WTC11 (cell line): ENCODE measurements around the gene GPX5. TPM values are rescaled to one million over a fixed set of nuclear protein-coding genes. Genes with fewer than 3 reads are reported as not detected.

Experiments used
- ATAC-seq: fragments of 200-7000 bp; cut with Tn5 transposase; 2 replicates; pipeline ENCODE4 v1.10.0; 2021; ENCODE audit warnings: mild to moderate bottlenecking, moderate library complexity
- CTCF ChIA-PET: fragments of 300-600 bp; sonication (Branson Sonifier 250); formaldehyde crosslinking; loops from one replicate; lab custom pipeline; 2021; ENCODE audit warnings: antibody characterized with exemption; lab: Charles Lee
- POLR2A ChIA-PET: fragments of 350-600 bp; sonication (Branson Sonifier 250); formaldehyde crosslinking; loops from one replicate; lab custom pipeline; 2021; ENCODE audit warnings: antibody characterized with exemption; lab: Charles Lee
- DNase-seq: peaks from one replicate; pipeline ENCODE4 v3.0.0; 2021; ENCODE audit warnings: low spot score
- H3K27ac Mint-ChIP-seq: 2 replicates; pipeline ENCODE4 v1.8.0; 2021; ENCODE audit warnings: mixed read lengths
- H3K27me3 Mint-ChIP-seq: 2 replicates; pipeline ENCODE4 v1.8.0; 2021; ENCODE audit warnings: low read depth, mild to moderate bottlenecking, moderate library complexity, mixed read lengths
- H3K36me3 Mint-ChIP-seq: 2 replicates; pipeline ENCODE4 v1.8.0; 2021; ENCODE audit warnings: mixed read lengths
- H3K4me1 Mint-ChIP-seq: 2 replicates; pipeline ENCODE4 v1.8.0; 2022; ENCODE audit warnings: mixed read lengths
- H3K4me3 Mint-ChIP-seq: 2 replicates; pipeline ENCODE4 v1.8.0; 2021; ENCODE audit warnings: mild to moderate bottlenecking, moderate library complexity, mixed read lengths
- H3K9me3 Mint-ChIP-seq: 2 replicates; pipeline ENCODE4 v1.8.0; 2021; ENCODE audit warnings: mixed read lengths
- CTCF ChIP-seq: fragments of 200-600 bp; IDR thresholded peaks from 2 replicates; pipeline ENCODE4 v1.8.0; 2022; ENCODE audit warnings: antibody characterized with exemption
- E2F5 ChIP-seq: sonication (generic); formaldehyde crosslinking; IDR thresholded peaks from 2 replicates; pipeline ENCODE4 v1.8.1; 2022; ENCODE audit warnings: mild to moderate bottlenecking, moderate library complexity, missing genetic modification reagents
- EMX1 ChIP-seq: fragments of 250-450 bp; sonication (Bioruptor Pico); IDR thresholded peaks from 2 replicates; pipeline ENCODE4 v1.8.0; 2021; ENCODE audit warnings: mild to moderate bottlenecking
- ESRRA ChIP-seq: sonication (generic); formaldehyde crosslinking; IDR thresholded peaks from 2 replicates; pipeline ENCODE4 v1.8.1; 2022; ENCODE audit warnings: mild to moderate bottlenecking, missing genetic modification reagents, borderline replicate concordance
- GTF2I ChIP-seq: fragments of 250-450 bp; sonication (Bioruptor Pico); conservative IDR thresholded peaks from 2 replicates; pipeline ENCODE4 v1.4.0; 2021; ENCODE audit warnings: mild to moderate bottlenecking
- JAZF1 ChIP-seq: fragments of 250-450 bp; sonication (Bioruptor Pico); IDR thresholded peaks from 2 replicates; pipeline ENCODE4 v1.9.0; 2021; ENCODE audit warnings: moderate library complexity, mild to moderate bottlenecking, inconsistent platforms
- MAX ChIP-seq: sonication (generic); formaldehyde crosslinking; IDR thresholded peaks from 2 replicates; pipeline ENCODE4 v1.8.0; 2022; ENCODE audit warnings: mild to moderate bottlenecking, missing genetic modification reagents
- NFE2L1 ChIP-seq: sonication (generic); formaldehyde crosslinking; IDR thresholded peaks from 2 replicates; pipeline ENCODE4 v1.8.1; 2023; ENCODE audit warnings: missing genetic modification reagents
- PREB ChIP-seq: sonication (generic); formaldehyde crosslinking; IDR thresholded peaks from 2 replicates; pipeline ENCODE4 v1.8.1; 2022; ENCODE audit warnings: mild to moderate bottlenecking, missing genetic modification reagents, moderate library complexity, borderline replicate concordance
- SMAD3 ChIP-seq: sonication (generic); formaldehyde crosslinking; IDR thresholded peaks from 2 replicates; pipeline ENCODE4 v1.8.0; 2022; ENCODE audit warnings: missing genetic modification reagents, mild to moderate bottlenecking, borderline replicate concordance
- TP53 ChIP-seq: sonication (generic); formaldehyde crosslinking; IDR thresholded peaks from 2 replicates; pipeline ENCODE4 v1.8.1; 2023; ENCODE audit warnings: mild to moderate bottlenecking, missing genetic modification reagents
- ZNF232 ChIP-seq: sonication (generic); formaldehyde crosslinking; IDR thresholded peaks from 2 replicates; pipeline ENCODE4 v1.8.0; 2022; ENCODE audit warnings: mild to moderate bottlenecking, missing genetic modification reagents
- ZNF416 ChIP-seq: fragments of 250-450 bp; sonication (Bioruptor Pico); IDR thresholded peaks from 2 replicates; pipeline ENCODE4 v1.9.0; 2021; ENCODE audit warnings: mild to moderate bottlenecking, inconsistent platforms
- ZNF423 ChIP-seq: fragments of 250-450 bp; sonication (Bioruptor Pico); IDR thresholded peaks from 2 replicates; pipeline ENCODE4 v2.1.2; 2022; ENCODE audit warnings: mild to moderate bottlenecking, moderate library complexity
- ZNF532 ChIP-seq: fragments of 250-450 bp; sonication (Bioruptor Pico); IDR thresholded peaks from 2 replicates; pipeline ENCODE4 v1.9.0; 2021; ENCODE audit warnings: mild to moderate bottlenecking, borderline replicate concordance
- total RNA-seq: library from RNA; stranded (reverse); gene quantifications from 3 replicates; pipeline ENCODE4 v1.2.3, GENCODE V29; 2021

GPX5 gene
- total RNA-seq, 1 experiment from 2014 or later = not detected

- Mint-ChIP-seq H3K27ac (no peak overlapping the region), H3K9me3 (no peaks in the 10 kb centered on the region), H3K4me1 (peaks cover 12% of the 10 kb centered on the region), H3K4me3 (no peak overlapping the region), H3K36me3 (no peaks in the 10 kb centered on the region), H3K27me3 (peaks cover 19% of the 10 kb centered on the region)
- ATAC-seq = no peak
- ChIA-PET CTCF (no interaction called here), POLR2A (no interaction called here)
- no peak for DNase-seq
- TF ChIP-seq ESRRA (CRISPR knock-in tag) (no peak), ZNF232 (CRISPR knock-in tag) (no peak), EMX1 (CRISPR knock-in tag) (no peak), PREB (CRISPR knock-in tag) (no peak), NFE2L1 (CRISPR knock-in tag) (no peak), ZNF423 (CRISPR knock-in tag) (no peak), JAZF1 (no peak), ZNF416 (CRISPR knock-in tag) (no peak), E2F5 (no peak), MAX (CRISPR knock-in tag) (no peak), GTF2I (no peak)
Observed at GRCh38 chr6:28486533-28486932, 39.1 kb upstream of the GPX5 start.

- peaks cover 12% of the 10 kb centered on the region for H3K27me3 Mint-ChIP-seq
- no peak overlapping the region for H3K27ac Mint-ChIP-seq
- H3K4me1 Mint-ChIP-seq = peaks cover 18% of the 10 kb centered on the region
- DNase-seq (no peak), ATAC-seq (no peak)
- CTCF ChIA-PET = interaction anchor here (2.8 kb wide), 1 partner anchor 55 kb away, joined by 25 read pairs; no protein-coding TSS in a partner anchor
- POLR2A ChIA-PET = no interaction called here
- no peaks in the 10 kb centered on the region for H3K36me3 Mint-ChIP-seq
- TF ChIP-seq SMAD3 (CRISPR knock-in tag) (no peak), TP53 (CRISPR knock-in tag) (no peak), ZNF532 (CRISPR knock-in tag) (no peak), CTCF (no peak)
- no peaks in the 10 kb centered on the region for H3K9me3 Mint-ChIP-seq
- H3K4me3 Mint-ChIP-seq = no peak overlapping the region
Observed at GRCh38 chr6:28486988-28487742, 38.5 kb upstream of the GPX5 start.
